ENCODE data around the gene NUDT4.

DNA sequence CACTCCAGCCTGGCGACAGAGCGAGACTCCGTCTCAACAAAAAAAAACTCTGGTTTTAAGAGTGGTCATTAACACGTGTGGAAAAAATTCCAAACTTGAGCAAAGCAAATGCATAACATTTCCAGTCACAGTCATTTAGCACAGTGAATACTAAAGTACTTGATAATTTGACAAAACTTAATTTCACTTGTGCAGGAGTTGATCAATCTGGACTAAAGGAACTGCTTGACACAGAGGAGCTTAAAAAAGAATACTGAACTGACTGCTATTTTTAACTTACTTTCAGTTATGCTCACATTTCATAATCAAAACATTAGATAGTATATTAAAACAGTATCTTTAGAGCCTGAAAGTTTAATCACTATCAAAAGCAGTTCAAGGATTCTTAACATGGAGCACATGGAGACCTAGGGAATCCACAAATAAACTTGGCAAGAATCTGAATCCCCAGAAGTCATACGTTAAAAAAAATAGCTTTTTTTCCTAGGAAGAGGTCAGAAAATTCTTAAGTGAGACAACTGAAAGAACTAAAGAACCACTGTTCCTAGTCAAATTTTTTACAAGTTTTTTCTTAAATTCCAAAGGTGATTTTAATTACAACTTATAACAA lies 56.6 kb downstream of the NUDT4 start:
- TF ChIP-seq, protein P1, sequence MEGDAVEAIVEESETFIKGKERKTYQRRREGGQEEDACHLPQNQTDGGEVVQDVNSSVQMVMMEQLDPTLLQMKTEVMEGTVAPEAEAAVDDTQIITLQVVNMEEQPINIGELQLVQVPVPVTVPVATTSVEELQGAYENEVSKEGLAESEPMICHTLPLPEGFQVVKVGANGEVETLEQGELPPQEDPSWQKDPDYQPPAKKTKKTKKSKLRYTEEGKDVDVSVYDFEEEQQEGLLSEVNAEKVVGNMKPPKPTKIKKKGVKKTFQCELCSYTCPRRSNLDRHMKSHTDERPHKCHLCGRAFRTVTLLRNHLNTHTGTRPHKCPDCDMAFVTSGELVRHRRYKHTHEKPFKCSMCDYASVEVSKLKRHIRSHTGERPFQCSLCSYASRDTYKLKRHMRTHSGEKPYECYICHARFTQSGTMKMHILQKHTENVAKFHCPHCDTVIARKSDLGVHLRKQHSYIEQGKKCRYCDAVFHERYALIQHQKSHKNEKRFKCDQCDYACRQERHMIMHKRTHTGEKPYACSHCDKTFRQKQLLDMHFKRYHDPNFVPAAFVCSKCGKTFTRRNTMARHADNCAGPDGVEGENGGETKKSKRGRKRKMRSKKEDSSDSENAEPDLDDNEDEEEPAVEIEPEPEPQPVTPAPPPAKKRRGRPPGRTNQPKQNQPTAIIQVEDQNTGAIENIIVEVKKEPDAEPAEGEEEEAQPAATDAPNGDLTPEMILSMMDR (conservative IDR thresholded peaks at IDR 0.05; ENCODE audit: low read length), result no peak
- no peak for TF ChIP-seq EZH2phosphoT487 (IDR thresholded peaks at IDR 0.05; ENCODE audit: borderline replicate concordance, low read depth, low read length)
